ENCODE data around the gene MAP10. TPM values are rescaled to one million over a fixed set of nuclear protein-coding genes. Genes with fewer than 3 reads are reported as not detected.

Gene MAP10

GRCh38 chr1:232853994-232854797 lies 49.0 kb downstream of the MAP10 start:
- Histone ChIP-seq H2BK120ac (ENCODE audit: low read depth, low read length) (no peak overlapping the region), H3K79me2 (ENCODE audit: control insufficient read depth, insufficient read depth, low read length) (no peaks in the 10 kb centered on the region), H3K9ac (ENCODE audit: low read length) (no peak overlapping the region), H3K18ac (ENCODE audit: low read length) (no peak overlapping the region), H3K27me3 (ENCODE audit: insufficient read depth, low read length, poor library complexity) (no peaks in the 10 kb centered on the region), H2BK5ac (ENCODE audit: low read length) (no peak overlapping the region), H3K4me2 (ENCODE audit: low read length) (no peak overlapping the region), H3K36me3 (ENCODE audit: control insufficient read depth, insufficient read depth, low read length) (no peaks in the 10 kb centered on the region), H2AK5ac (ENCODE audit: low read length) (no peak overlapping the region), H4K8ac (ENCODE audit: low read depth, low read length) (no peak overlapping the region), H4K5ac (ENCODE audit: low read length) (no peak overlapping the region), H3K23ac (ENCODE audit: low read length) (no peak overlapping the region), H3K79me1 (ENCODE audit: low read length) (no peaks in the 10 kb centered on the region), H2BK15ac (replicated peaks; ENCODE audit: low read depth) (no peak overlapping the region), H3K4me3 (ENCODE audit: low read length) (no peak overlapping the region), H3K4me1 (ENCODE audit: control insufficient read depth, low read depth, low read length) (no peaks in the 10 kb centered on the region), H3K27ac (ENCODE audit: low read depth, low read length) (no peak overlapping the region), H3K56ac (ENCODE audit: low read length) (no peak overlapping the region), H3K4ac (ENCODE audit: low read depth, low read length) (no peak overlapping the region)
- WGBS (ENCODE audit: extremely low coverage, insufficient coverage, low lambda C conversion rate) = no CpG with 5 or more reads among the region's 7 CpGs
- no peak for DNase-seq

DNA sequence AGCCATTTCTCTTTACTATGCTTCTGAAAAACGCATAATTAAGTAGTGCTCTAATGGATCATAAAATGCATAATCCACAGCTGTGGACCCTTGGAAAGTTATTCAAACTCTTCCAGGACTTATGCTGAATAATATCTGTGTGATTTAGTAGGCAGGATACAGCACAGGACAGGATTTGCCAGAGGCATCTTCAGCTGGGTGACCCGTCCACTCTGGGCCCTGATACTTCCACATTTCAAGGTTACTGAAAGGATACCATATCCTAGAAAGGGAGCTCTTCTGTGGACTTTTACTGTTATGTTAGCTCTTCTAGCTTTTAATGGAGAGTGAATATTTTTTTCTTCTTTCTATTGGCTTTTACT lies 49.6 kb downstream of the MAP10 start:
- H2BK5ac ChIP-seq (ENCODE audit: low read length) = no peak overlapping the region
- no peaks in the 10 kb centered on the region for H3K79me2 ChIP-seq (ENCODE audit: control insufficient read depth, insufficient read depth, low read length)
- H3K18ac ChIP-seq (ENCODE audit: low read length) = no peak overlapping the region
- H3K27me3 ChIP-seq (ENCODE audit: insufficient read depth, low read length, poor library complexity) = no peaks in the 10 kb centered on the region
- no peak overlapping the region for H3K4me2 ChIP-seq (ENCODE audit: low read length)
- no peak overlapping the region for H3K27ac ChIP-seq (ENCODE audit: low read depth, low read length)
- H3K79me1 ChIP-seq (ENCODE audit: low read length) = no peaks in the 10 kb centered on the region
- no peaks in the 10 kb centered on the region for H3K4me1 ChIP-seq (ENCODE audit: control insufficient read depth, low read depth, low read length)
- no peak overlapping the region for H2BK120ac ChIP-seq (ENCODE audit: low read depth, low read length)
- no peak overlapping the region for H3K4me3 ChIP-seq (ENCODE audit: low read length)
- H4K8ac ChIP-seq (ENCODE audit: low read depth, low read length) = no peak overlapping the region
- H3K23ac ChIP-seq (ENCODE audit: low read length) = no peak overlapping the region
- no peak overlapping the region for H3K56ac ChIP-seq (ENCODE audit: low read length)
- no CpG with 5 or more reads among the region's 2 CpGs for WGBS (ENCODE audit: extremely low coverage, insufficient coverage, low lambda C conversion rate)
- H3K36me3 ChIP-seq (ENCODE audit: control insufficient read depth, insufficient read depth, low read length) = no peaks in the 10 kb centered on the region
- no peak overlapping the region for H4K5ac ChIP-seq (ENCODE audit: low read length)
- no peak overlapping the region for H2BK15ac ChIP-seq (replicated peaks; ENCODE audit: low read depth)
- H2AK5ac ChIP-seq (ENCODE audit: low read length) = no peak overlapping the region
- no peak overlapping the region for H3K4ac ChIP-seq (ENCODE audit: low read depth, low read length)
- no peak for DNase-seq
- no peak overlapping the region for H3K9ac ChIP-seq (ENCODE audit: low read length)

DNA sequence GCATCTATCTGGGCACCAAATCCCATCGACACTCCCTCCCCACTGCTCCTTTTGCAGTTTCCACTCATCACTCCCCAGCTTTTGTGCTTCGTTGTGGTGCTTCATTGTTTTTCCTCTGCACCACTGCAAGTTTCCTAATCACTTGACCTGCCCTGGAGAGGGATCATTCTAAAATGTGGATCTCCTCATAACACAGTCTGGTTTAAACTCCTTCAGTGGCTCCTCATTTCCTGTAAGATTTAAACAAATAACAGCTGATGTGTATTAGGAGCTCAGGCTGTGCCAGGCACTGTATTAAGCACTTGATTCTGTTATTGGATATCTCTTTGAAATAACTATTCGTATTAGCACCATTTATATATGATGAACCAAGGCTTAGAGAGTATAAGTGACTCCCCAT lies 51.3 kb downstream of the MAP10 start:
- Histone ChIP-seq H4K8ac (ENCODE audit: low read depth, low read length) (no peak overlapping the region), H3K9ac (ENCODE audit: low read length) (no peak overlapping the region), H3K36me3 (ENCODE audit: control insufficient read depth, insufficient read depth, low read length) (no peaks in the 10 kb centered on the region), H3K56ac (ENCODE audit: low read length) (no peak overlapping the region), H2BK15ac (replicated peaks; ENCODE audit: low read depth) (no peak overlapping the region), H4K5ac (ENCODE audit: low read length) (no peak overlapping the region), H3K4me1 (ENCODE audit: control insufficient read depth, low read depth, low read length) (no peaks in the 10 kb centered on the region), H3K79me2 (ENCODE audit: control insufficient read depth, insufficient read depth, low read length) (no peaks in the 10 kb centered on the region), H3K27me3 (ENCODE audit: insufficient read depth, low read length, poor library complexity) (no peaks in the 10 kb centered on the region), H3K4me2 (ENCODE audit: low read length) (no peak overlapping the region), H2BK5ac (ENCODE audit: low read length) (no peak overlapping the region), H3K4ac (ENCODE audit: low read depth, low read length) (no peak overlapping the region), H3K27ac (ENCODE audit: low read depth, low read length) (no peak overlapping the region), H3K23ac (ENCODE audit: low read length) (no peak overlapping the region), H2AK5ac (ENCODE audit: low read length) (no peak overlapping the region), H3K79me1 (ENCODE audit: low read length) (no peaks in the 10 kb centered on the region), H3K18ac (ENCODE audit: low read length) (no peak overlapping the region), H3K4me3 (ENCODE audit: low read length) (no peak overlapping the region), H2BK120ac (ENCODE audit: low read depth, low read length) (no peak overlapping the region)
- no CpG with 5 or more reads among the region's 3 CpGs for WGBS (ENCODE audit: extremely low coverage, insufficient coverage, low lambda C conversion rate)
- DNase-seq = peak; percentile 2

Small RNA genes within 50 kb of the gene (small RNA-seq; reads per million reads assigned to genes)
- gene RNU1-74P (ENCODE audit: insufficient read depth) = not detected
